Breast epithelium (tissue), 3 donors: ENCODE measurements around the gene ALK.

Source experiments
- CTCF ChIP-seq, 3 donors: fragments of 450-650 bp; IDR thresholded peaks; one replicate each; pipeline ENCODE4 v1.5.1; 2016 to 2017; ENCODE audit warnings: antibody characterized with exemption in 3 of 3, mild to moderate bottlenecking in 3 of 3, moderate library complexity in 3 of 3
- POLR2A ChIP-seq: fragments of 450-650 bp; IDR thresholded peaks from one replicate; pipeline ENCODE4 v1.6.1; 2016; ENCODE audit warnings: antibody characterized with exemption, mild to moderate bottlenecking, moderate library complexity
- POLR2AphosphoS5 ChIP-seq, 3 donors: sonication (generic); formaldehyde crosslinking; IDR thresholded peaks; one replicate each; pipeline ENCODE4 v1.6.1; 2017; ENCODE audit warnings: antibody characterized with exemption in 3 of 3

- TF ChIP-seq CTCF (IDR thresholded peaks at IDR 0.05) (no peak), POLR2A (no peak), POLR2AphosphoS5 (IDR thresholded peaks at IDR 0.05) (no peak)
Measured at GRCh38 chr2:29638641-29639040, 282.7 kb downstream of the ALK start.
